HG02884 (cell line): ENCODE measurements around the gene CNGA1.
"Not testable (repeated sequence)": the region's sequence is repeated elsewhere in the genome, so short reads cannot be mapped to it uniquely, and the experiment has no call there.

Source experiments
- ATAC-seq: cut with Tn5 transposase; IDR thresholded peaks from one replicate; pipeline ENCODE4 v1.9.1; 2021; ENCODE audit warnings: mild to moderate bottlenecking, moderate library complexity; ENCODE audit not compliant: unreplicated experiment

CNGA1 gene

GRCh38 chr4:48031802-48032525 lies 15.5 kb upstream of the CNGA1 start:
- no peak for ATAC-seq

- ATAC-seq, result no peak
These were observed 14.0 kb upstream of the CNGA1 start for GRCh38 chr4:48030470-48030869.

- peak; percentile 60 for ATAC-seq
These were observed 12.2 kb upstream of the CNGA1 start for GRCh38 chr4:48028696-48029095.

- peak; percentile 86 for ATAC-seq
These were observed 11.2 kb upstream of the CNGA1 start for GRCh38 chr4:48027653-48028052.

DNA sequence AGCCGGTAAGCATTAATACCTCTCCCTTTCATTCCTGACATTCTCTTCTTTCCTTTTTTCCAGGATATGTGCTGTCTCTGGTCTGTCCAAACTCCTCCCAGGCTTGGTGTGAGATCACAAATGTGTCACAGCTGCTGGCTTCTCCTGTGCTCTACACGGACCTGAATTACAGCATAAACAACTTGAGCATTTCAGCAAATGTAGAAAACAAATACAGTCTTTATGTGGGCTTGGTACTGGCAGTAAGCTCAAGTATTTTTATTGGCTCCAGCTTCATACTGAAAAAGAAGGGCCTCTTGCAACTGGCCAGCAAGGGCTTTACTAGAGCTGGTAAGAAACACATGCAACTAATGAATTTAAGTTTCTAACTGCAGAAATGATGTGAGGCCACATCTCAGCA lies 8.5 kb upstream of the CNGA1 start:
- no peak for ATAC-seq

DNA sequence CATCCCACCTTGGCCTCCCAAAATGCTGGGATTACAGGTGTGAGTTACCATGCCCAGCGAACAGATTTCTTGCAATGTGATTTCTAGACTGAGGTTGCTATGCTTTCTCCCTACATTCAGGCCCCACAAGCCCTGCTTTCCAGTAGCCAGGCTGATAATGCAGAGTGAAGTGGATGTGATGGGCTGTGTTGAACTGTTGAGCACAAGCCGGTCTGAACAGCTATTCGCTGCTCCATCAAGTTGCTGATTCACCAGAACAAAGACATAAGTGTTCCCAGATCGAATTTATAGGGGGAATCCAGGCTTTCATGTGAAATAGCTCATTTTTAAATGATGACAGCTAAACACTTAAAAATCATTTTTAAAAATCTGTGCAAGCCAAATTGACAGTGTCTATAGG lies 8.0 kb upstream of the CNGA1 start:
- ATAC-seq, result no peak

DNA sequence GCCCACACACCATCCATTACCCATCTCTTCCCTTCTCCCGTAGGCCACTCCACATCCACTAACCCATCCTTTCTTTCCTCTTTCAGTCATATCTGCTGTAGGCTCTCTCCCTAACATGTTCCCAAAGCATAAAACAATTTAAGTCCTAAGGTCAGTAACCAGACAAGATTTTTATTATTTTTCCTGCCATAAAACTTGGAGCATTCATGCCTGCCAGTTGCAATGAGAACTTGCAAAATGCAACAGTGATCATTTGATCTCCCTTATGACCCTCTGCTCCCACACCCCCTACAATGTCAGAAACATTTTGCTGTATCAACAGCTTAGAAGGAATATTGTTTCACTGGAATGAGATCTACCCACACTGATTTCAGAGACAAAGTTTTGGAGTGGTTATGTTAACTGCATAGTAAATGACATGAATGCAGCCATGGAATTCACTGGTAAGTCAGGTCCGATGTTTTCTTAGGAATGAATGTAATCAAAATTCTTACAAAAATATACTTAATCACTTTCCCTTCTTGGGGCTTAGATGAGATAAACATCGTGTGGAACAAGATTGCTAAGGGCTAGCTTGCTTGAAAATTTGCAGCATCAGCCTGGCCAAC lies 5.8 kb upstream of the CNGA1 start:
- no peak for ATAC-seq

- no peak for ATAC-seq
These were observed 4.6 kb upstream of the CNGA1 start for GRCh38 chr4:48021100-48021499.

- ATAC-seq, result no peak
These were observed 1.6 kb upstream of the CNGA1 start for GRCh38 chr4:48018112-48018511.

DNA sequence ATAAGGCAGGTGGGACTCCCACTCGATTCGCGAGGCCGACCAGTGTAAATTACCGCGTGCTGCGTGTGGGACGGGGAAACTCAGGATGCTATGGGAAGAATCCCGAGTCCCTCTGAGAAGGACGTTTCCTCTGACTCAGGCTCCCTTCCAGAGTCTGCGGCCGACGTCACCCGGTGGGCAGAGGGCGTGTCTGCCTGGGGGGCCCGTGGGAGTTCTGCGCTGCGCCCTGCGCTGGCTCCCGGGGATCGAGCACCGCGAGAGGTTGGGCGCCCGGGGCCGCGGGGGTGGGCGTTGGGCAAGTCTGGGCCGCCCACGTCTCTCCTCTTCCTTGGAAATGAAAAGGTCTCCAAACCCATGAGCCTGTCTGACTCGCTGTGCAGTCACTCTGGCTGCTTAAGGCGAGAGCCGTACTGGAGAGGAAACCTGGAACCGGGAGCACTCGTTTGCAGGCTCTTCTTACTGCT lies 659 bp upstream of the CNGA1 start:
- ATAC-seq, result no peak

DNA sequence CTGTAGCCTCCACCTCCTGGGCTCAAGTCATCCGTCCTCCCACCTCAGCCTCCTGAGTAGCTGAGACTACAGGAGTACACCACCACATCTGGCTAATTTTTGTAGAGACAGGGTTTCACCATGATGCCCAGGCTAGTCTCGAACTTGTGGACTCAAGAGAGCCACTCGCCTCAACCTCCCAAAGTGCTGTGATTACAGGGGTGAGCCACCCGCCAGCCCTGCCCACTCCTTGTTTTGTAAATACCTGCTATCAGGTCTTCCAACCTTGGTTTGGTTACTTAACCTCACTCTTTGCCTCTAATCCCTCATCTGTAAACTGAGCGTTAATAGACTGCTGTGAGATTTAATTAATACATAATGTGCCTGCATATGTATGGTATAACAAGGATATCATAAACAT lies 803 bp downstream of the CNGA1 start:
- ATAC-seq, result no peak

DNA sequence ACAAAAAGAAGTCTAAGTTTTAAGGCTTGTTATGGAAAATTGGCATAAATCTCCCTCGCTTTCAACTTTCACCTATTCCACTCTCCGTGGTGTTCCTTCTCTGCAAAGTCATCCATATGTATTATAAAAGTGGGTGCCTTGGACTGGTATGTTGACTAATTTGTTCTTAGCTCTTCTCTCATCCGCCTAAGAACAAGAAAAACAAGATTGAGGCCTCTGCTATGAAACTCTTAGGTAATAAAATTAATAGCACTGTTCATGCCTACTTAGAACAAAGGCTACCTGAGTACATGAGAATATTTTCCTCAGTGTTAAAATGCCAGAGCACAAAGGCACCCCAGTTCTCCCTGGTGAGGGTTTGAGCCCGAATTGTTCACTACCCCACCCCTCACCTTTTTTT lies 1.3 kb downstream of the CNGA1 start:
- ATAC-seq, result no peak

DNA sequence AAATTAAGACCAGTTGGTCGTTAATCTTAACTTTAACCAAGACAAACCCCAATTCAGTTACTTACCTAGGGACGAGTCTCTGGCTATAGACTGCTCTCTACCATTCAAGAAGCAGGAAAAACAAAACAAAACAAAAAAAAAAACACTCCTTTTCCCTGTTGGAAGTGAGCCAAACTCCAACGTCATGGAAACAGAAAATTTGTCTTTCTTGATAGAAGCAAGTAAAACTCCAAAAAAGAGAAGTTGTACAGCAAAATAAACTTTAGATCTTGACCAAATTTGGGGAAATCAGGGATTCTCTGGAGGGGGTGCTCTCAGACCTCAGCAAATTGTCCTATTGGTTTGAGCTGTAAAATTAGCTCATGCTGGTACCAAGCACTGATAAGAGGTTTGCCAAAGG lies 3.7 kb downstream of the CNGA1 start:
- no peak for ATAC-seq

DNA sequence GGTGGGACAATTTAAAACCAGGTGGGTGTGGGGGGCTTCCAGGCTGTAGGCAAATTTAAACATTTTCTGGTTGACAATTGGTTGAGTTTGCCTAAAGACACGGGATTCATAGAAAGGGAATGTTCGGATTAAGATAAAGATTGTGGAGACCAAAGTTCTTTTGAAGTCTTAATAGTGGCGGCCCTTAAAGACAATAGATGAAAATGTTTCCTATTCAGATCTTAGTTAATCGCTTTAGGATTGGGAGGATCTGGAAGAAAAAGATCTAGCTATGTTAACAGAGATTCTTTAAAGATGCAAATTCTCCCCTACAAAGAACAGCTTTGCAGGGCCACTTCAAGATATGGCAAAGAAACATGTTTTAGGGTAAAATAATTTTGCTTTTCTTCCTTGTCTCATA lies 4.8 kb downstream of the CNGA1 start:
- ATAC-seq, result no peak

DNA sequence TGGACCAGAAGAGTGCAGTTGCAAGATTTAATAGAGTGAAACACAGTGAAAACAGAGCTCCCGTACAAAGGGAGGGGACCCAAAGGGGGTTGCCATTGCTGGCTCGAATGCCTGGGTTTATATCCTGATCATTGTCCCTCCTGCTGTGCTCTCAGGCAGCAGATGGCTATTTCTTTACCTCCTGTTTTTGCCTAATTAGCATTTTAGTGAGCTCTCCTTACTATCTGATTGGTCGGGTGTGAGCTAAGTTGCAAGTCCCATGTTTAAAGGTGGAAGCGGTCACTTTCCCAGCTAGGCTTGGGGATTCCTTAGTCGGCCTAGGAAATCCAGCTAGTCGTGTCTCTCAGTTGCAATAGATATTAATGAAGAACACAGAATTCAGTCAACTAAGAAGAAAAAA lies 5.6 kb downstream of the CNGA1 start:
- ATAC-seq, result not testable (repeated sequence)

- ATAC-seq, result no peak
These were observed 8.4 kb downstream of the CNGA1 start for GRCh38 chr4:48008021-48008596.

- ATAC-seq, result no peak
These were observed 10.7 kb downstream of the CNGA1 start for GRCh38 chr4:48005781-48006180.

DNA sequence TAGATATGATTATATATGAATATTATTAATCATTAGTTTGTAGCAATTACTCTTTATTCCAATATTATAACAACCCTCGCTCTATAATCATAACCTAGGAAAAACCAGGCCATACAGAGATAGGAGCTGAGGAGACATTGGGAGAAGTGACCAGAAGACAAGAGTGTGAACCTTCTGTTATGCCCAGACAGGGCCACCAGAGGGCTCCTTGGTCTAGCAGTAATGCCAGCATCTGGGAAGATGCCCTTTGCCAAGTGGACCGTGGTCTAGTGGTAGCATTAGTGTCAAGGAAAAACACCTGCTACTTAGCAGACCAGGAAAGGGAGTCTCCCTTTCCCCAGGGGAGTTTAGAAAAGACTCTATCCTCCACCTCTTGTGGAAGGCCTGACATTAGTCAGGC lies 12.9 kb downstream of the CNGA1 start:
- not testable (repeated sequence) for ATAC-seq

DNA sequence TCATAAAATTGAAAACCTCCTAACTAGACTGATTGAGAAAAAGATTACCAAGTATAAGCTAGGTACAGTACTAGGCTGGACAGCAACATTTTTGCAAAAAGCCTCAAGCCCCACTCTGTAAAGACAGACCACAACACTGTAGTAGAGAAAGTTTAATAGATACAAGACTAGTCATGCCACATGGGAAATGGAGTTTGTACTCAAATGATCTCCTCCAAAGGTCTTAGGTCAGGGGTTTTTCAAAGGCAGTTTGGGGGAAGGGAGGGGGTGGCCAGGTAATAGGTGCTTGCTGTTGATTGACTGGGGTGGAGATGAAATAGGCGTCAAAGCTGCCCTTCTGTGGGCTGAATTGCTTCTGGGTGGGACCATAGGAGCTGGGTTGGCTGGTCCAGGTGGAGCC lies 14.2 kb downstream of the CNGA1 start:
- no peak for ATAC-seq

GRCh38 chr4:47996021-47996420 lies 20.5 kb downstream of the CNGA1 start:
- no peak for ATAC-seq

DNA sequence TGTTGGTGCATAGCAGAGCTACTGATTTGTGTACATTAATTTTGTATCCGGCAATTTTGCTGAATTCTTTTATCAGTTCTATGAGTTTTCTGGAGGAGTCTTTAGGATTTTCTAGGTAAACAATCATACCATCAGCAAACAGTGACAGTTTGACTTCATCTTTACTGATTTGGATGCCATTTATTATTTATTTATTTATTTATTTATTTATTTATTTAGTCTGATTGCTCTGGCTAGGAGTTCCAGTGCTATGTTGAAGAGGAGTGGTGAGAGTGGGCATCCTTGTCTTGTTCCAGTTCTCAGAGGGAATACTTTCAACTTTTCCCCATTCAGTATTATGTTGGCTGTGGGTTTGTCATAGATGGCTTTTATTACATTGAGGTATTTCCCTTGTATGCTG lies 24.0 kb downstream of the CNGA1 start:
- not testable (repeated sequence) for ATAC-seq

- ATAC-seq, result no peak
These were observed 26.3 kb downstream of the CNGA1 start for GRCh38 chr4:47990145-47990544.
